HG03064 (cell line): ENCODE data around the gene TFDP1.

ENCODE experiments used
- ATAC-seq: cut with Tn5 transposase; IDR thresholded peaks from one replicate; pipeline ENCODE4 v1.9.1; 2021; ENCODE audit warnings: low read depth; ENCODE audit not compliant: unreplicated experiment

The TFDP1 gene

GRCh38 chr13:113564331-113565023 lies 20.1 kb upstream of the TFDP1 start:
- no peak for ATAC-seq

DNA sequence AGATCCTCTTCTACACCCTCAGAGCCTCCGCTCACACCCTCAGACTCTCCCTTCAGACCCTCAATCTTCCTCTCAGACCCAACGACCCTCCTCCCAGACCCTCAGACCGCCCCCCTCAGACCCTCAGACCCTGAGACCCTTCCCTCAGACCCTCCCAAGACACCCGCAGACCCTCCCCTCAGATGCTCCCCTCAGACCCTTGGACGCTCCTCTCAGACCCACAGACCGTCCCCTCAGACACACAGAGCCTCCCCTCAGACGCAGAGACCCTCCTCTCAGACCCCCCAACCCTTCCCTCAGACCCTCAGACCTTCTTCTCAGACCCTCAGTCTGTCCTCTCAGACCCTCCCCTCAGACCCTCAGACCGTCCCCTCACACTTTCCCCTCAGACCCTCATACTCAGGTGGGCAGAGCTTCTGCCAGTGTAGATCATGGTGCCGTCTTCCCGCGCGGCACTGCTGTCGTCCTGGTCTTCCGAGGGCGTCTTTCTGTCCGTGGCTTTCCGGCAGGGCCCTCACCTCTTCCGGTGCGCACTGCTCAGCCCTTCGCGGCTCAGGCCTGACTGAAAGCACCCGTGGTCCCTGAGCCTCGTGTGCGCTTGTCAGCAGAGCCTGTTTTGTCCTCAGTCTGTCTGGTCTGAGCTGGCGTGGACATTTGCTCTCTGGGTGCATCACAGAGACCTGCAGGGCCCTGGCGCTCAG lies 18.9 kb upstream of the TFDP1 start:
- ATAC-seq, result no peak

- no peak for ATAC-seq
Measured at GRCh38 chr13:113566227-113566561, 18.4 kb upstream of the TFDP1 start.

DNA sequence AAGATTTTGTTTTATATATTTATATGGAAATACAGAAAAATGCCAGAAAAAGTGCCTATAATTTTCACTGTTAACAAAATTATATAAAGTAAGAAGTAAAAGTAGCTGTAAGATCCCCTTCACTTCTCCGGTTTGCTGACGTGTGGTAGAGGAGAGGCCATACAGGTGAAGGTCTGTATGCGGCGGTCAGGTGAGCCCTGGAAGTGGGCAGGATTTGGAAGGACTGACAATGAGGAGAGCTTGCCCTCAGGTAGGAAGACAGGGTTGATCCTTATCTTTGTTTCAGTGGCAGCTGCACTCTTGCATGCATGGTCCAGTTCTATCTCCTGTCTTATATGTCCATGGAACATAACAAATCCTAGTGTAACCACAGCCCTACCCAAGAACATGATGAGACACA lies 16.9 kb upstream of the TFDP1 start:
- no peak for ATAC-seq

GRCh38 chr13:113573065-113573464 lies 11.5 kb upstream of the TFDP1 start:
- no peak for ATAC-seq

DNA sequence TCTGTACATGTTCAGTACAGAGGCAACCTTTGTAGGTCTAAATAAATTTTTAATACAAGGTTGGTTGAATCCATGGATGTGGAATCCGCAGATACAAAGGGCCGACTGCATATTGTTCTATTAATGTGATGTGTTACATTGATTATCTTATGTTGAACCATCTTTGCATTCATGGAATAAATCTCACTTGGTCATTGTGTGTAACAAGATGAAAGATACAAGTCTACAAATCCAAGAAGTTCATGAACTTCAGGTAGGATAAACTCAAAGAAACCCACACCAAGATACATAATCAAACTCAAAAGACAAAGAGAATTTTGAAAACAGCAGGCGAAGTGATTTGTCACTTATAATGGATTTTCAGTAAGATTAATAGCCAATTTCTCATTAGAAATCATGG lies 8.0 kb upstream of the TFDP1 start:
- no peak for ATAC-seq

GRCh38 chr13:113577881-113578435 lies 6.6 kb upstream of the TFDP1 start:
- ATAC-seq, result no peak

DNA sequence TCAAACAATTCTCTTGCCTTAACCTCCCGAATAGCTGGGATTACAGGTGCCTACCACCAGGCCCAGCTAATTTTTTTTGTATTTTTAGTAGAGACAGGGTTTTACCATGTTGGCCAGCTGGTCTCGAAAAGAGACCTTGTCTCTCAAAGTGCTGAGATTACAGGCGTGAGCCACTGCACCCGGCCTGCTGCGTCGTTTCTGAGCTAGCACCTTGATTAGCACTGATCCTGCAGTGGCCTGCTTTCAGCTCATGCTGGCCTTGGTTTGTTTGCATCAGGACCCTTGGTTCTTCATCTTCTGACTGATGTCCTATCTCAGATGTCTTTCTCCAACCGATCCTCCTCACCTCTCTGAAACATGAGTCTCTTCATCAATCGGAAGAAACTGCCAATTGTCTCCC lies 4.9 kb upstream of the TFDP1 start:
- no peak for ATAC-seq

- no peak for ATAC-seq
Measured at GRCh38 chr13:113581871-113582270, 2.7 kb upstream of the TFDP1 start.

- no peak for ATAC-seq
Measured at GRCh38 chr13:113582841-113583631, 1.5 kb upstream of the TFDP1 start.

DNA sequence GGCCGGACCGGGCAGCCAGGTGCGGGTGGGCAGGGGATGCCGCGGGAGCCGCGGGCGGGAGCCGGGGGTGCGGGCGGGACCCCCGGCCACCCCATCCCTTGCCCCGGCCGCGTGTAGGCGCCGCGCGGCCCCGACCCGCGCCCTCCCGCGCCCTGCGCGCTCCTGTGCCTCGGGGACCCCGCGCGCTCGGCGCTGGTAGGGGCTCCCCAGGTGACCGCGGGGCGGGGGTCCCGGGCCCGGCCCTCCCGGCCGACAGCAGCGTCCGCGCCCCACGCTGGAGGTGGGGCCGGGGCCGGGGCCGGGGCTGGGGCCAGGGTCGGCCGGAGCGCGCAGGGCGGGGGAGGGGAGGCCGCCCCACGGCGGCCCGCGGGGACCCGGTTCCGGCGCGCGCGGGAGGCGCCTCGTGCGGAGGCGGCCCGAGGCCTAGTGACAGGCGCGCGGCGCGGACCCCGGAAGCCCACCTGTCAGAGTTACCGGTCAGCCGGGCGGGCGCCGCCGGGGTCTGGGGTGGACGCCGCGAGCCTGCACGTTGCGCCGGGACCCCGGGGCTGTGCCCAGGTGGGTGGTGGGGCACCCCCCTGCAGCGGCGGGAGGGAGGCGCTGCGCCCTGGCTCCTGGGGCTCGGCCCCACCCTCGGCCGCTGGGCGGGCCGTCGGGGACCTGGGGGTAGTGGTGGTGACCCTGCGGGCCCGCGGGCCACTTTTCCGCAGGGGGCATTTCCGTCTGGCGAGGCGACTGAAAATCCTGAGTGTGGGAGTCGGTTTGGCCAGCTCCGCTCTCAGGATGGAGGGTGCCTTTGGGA lies 518 bp downstream of the TFDP1 start:
- ATAC-seq, result peak; percentile 39

- no peak for ATAC-seq
Measured at GRCh38 chr13:113585896-113586295, 1.3 kb downstream of the TFDP1 start.

- no peak for ATAC-seq
Measured at GRCh38 chr13:113586661-113587479, 2.3 kb downstream of the TFDP1 start.

DNA sequence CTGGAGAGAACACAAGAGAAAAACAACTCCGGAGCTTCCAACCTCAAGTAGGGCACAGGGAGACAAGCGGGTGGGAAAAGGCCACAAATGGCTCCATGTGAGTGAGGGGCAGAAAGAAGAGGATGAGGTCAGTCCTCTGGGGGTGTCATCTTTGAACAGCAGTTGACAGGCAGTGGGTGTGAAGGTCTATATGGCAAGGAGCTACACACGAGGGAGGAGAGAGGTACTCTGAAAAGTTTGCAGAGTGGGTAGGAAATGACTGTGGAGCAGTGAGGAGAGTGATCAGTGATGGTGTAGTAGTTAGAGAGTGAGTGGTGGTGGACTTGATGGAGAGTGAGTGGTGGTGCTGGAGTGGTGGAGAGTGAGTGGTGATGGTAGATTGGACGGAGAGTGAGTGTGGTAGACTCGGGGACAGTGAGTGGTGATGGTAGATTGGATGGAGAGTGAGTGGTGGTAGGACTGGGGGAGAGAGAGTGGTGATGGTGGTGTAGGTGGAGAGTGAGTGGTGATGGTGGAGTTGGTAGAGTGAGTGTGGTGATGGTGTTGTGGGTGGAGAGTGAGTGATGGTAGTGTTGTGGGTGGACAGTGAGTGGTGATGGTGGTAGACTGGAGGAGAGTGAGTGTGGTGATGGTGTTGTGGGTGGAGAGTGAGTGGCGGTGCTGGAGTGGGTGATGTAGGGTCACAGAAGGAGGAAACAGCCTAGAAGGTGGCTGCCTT lies 4.0 kb downstream of the TFDP1 start:
- ATAC-seq, result no peak

DNA sequence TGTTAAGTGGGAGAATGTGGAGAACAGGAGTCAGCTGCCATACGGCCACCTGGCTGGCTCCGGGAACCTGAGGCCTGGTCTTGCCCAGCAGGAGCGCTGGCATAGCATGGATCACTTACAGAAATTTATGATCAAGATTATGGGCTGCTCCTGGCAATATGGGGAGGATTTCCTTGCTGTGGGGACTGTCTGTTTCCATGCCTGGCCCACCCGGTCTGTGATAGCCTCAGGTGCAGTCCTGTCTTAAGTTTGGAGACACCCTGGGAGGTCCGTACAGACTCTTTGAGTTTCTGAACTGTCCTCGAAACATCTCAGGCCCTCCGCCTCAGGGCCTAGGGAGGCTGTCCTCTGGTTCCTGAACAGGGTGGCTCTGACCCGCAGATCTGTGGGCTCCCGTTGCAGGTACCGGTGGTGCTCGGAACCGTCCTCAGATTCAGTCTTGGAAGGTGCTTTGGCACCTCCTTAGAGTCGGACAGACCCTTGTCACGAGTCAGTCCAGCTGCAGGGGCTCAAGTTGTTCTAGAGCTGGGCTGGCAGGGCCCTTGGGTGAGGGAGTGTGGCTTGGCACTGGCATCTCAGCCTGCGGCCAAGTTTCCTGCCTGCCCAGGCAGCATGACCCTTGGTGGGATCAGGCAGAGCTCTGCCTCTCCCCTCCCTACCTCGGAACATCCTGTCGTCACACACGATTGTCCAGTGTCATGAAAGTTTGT lies 4.9 kb downstream of the TFDP1 start:
- ATAC-seq, result no peak

- no peak for ATAC-seq
Measured at GRCh38 chr13:113589961-113590339, 5.4 kb downstream of the TFDP1 start.

DNA sequence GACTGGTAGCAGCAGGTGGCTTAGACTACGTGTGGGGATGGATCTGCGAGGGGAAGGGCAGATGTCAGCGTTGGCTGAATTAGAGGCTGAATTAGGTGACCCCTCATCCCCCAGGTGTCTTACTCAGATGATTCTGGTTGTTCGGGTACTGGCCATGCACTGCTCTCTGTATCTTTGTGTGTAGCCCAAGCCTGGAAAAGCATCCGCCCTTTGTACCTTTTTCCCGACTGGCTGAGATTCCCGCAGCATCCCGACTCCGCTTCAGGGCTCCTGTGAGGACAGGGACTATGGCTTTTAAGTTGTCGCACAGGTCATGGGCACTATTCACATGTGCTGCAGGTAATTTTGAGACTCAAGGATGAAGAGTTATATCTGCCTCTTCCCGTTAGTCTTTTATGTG lies 7.2 kb downstream of the TFDP1 start:
- ATAC-seq, result no peak

GRCh38 chr13:113592571-113592970 lies 8.0 kb downstream of the TFDP1 start:
- ATAC-seq, result no peak
